ENCODE data around the gene PKHD1.

Gene PKHD1, protein sequence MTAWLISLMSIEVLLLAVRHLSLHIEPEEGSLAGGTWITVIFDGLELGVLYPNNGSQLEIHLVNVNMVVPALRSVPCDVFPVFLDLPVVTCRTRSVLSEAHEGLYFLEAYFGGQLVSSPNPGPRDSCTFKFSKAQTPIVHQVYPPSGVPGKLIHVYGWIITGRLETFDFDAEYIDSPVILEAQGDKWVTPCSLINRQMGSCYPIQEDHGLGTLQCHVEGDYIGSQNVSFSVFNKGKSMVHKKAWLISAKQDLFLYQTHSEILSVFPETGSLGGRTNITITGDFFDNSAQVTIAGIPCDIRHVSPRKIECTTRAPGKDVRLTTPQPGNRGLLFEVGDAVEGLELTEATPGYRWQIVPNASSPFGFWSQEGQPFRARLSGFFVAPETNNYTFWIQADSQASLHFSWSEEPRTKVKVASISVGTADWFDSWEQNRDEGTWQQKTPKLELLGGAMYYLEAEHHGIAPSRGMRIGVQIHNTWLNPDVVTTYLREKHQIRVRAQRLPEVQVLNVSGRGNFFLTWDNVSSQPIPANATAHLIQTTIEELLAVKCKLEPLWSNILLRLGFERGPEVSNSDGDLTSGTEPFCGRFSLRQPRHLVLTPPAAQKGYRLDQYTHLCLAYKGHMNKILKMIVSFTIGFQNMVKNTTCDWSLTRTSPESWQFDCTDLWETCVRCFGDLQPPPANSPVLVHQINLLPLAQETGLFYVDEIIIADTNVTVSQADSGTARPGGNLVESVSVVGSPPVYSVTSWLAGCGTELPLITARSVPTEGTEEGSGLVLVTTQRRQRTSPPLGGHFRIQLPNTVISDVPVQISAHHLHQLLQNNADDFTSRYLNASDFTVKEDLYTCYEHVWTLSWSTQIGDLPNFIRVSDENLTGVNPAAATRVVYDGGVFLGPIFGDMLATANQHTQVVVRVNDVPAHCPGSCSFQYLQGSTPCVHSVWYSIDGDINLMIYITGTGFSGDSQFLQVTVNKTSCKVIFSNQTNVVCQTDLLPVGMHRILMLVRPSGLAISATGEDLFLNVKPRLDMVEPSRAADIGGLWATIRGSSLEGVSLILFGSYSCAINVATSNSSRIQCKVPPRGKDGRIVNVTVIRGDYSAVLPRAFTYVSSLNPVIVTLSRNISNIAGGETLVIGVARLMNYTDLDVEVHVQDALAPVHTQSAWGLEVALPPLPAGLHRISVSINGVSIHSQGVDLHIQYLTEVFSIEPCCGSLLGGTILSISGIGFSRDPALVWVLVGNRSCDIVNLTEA (N-terminal part only)

DNA sequence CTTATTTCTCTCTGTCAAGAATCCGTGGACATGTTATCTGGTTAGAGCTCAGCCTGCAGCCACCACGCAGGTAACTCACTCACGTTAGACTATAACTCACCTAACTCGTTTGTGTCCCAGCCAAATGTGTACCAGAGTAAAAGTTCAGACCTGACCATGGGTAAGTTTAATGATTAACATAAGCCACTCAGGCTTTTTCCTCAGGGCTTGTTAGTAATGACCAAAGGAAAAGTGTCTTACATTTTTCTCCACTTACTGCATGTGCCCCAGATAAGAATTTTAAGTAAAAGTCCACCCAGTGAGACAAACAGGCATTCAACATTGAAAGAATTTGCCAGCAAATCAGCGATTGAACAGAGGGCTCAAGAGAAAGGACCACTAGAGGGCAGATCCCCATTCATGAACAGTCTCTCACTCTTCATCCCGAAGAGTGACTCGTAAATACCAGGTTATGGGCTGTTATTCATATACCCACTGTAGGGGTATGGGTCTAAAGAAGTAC, at the start of gene PKHD1:
Gene PKHD1, minus strand, starts transcription at position 116 of the 502 bp plus-strand sequence. CDS start 2,680 bp downstream, outside the sequence.
- TF ChIP-seq FOXP2 (optimal IDR thresholded peaks at IDR 0.05; ENCODE audit: control extremely low read depth, extremely low read length, insufficient read depth) (no peak), EZH2 (IDR thresholded peaks at IDR 0.05) (no peak), POLR2AphosphoS5 (IDR thresholded peaks at IDR 0.05; ENCODE audit: borderline replicate concordance, low read depth, low read length) (no peak)
- no peak for DNase-seq (ENCODE audit: low read depth, low spot score)
- Histone ChIP-seq H3K27ac (no peak within 1 kb of the TSS; the same call in 1 of the 2 replicates), H3K9me3 (ENCODE audit: low read depth, low read length) (no peaks in the 10 kb centered on the region), H3K9ac (ENCODE audit: insufficient read length) (no peak within 1 kb of the TSS), H3K36me3 (ENCODE audit: insufficient read depth, low read length) (no peaks in the 10 kb centered on the region), H3K4me3 (no peak within 1 kb of the TSS)

DNA sequence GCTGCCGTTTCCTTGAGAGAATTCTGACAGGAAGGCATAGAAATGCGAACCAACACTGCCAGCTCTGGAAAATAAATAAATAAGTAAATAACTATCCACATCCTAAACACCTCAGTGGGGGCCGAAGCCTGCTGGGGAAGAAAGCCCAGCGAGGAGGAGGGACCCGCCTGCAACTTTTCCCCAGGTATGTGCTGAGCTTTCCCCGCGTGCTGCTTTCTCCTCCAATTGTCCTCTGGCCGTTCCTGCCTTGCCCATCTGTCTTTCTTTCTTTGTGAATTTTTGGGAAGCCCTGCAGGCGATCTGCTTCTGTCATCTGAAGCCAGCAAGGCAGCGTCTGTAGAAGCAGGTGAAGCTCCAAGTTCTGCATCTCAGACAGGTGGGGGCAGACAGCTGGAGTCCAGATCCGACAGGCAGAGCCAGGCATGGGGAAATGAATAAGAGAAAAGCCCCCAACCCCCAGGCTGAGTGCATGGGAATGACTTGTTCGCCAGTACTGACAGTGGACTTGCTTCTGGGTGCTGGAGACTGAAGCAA, 49.6 kb upstream of the PKHD1 start:
- no peak overlapping the region for H3K9ac ChIP-seq (ENCODE audit: insufficient read length)
- no peak overlapping the region for H3K27ac ChIP-seq
- no peaks in the 10 kb centered on the region for H3K36me3 ChIP-seq (ENCODE audit: insufficient read depth, low read length)
- H3K4me3 ChIP-seq: no peak overlapping the region
- H3K9me3 ChIP-seq (ENCODE audit: low read depth, low read length): no peaks in the 10 kb centered on the region
- TF ChIP-seq FOXP2 (optimal IDR thresholded peaks at IDR 0.05; ENCODE audit: control extremely low read depth, extremely low read length, insufficient read depth) (no peak), EZH2 (IDR thresholded peaks at IDR 0.05) (no peak)
- DNase-seq (ENCODE audit: low read depth, low spot score): no peak

DNA sequence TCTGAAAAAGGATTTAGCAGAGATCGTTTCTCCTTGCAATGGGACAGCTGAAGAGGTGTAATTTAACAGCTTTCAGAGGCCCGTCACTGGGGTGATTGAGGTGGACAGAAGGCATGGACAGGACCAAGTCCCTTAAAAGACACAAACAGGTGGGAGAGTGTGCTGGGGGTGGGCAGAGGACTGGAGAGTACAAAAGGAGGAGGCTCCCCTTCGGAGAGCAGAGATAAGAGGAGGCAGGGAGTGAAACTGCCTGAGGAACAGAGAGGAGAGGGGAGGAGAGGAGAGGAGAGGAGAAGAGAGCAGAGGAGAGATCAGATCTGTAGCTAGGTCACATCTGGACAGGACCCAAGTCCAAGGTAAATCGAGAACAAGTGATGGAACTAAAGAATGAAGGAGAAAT, 48.6 kb upstream of the PKHD1 start:
- DNase-seq (ENCODE audit: low read depth, low spot score): no peak
- H3K4me3 ChIP-seq: no peak overlapping the region
- no peak overlapping the region for H3K9ac ChIP-seq (ENCODE audit: insufficient read length)
- H3K9me3 ChIP-seq (ENCODE audit: low read depth, low read length): no peaks in the 10 kb centered on the region
- H3K27ac ChIP-seq: no peak overlapping the region
- TF ChIP-seq FOXP2 (optimal IDR thresholded peaks at IDR 0.05; ENCODE audit: control extremely low read depth, extremely low read length, insufficient read depth) (no peak), EZH2 (IDR thresholded peaks at IDR 0.05) (no peak), POLR2AphosphoS5 (IDR thresholded peaks at IDR 0.05; ENCODE audit: borderline replicate concordance, low read depth, low read length) (no peak)
- no peaks in the 10 kb centered on the region for H3K36me3 ChIP-seq (ENCODE audit: insufficient read depth, low read length)

DNA sequence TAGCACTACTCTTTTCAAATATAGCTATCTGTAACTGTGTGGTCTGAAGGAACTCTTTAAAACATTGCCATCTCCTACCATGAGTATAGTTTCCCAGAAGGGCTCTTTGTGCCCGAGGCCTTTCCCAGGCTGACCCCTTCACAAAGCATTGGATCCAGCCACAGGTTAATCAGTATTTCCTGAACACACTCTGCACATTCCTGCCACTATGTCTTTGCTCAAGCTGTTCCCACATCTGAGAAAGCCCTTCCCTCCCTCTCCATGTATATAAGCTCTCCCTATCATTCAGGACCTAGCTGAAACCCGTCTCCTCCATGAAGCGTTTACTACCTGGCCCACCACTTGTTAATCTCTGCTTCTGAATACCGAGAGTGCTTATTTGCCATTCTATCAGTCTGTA, 47.8 kb upstream of the PKHD1 start:
- Histone ChIP-seq H3K9me3 (ENCODE audit: low read depth, low read length) (no peaks in the 10 kb centered on the region), H3K4me3 (no peak overlapping the region), H3K36me3 (ENCODE audit: insufficient read depth, low read length) (no peaks in the 10 kb centered on the region), H3K27ac (no peak overlapping the region), H3K9ac (ENCODE audit: insufficient read length) (no peak overlapping the region)
- TF ChIP-seq FOXP2 (optimal IDR thresholded peaks at IDR 0.05; ENCODE audit: control extremely low read depth, extremely low read length, insufficient read depth) (no peak), EZH2 (IDR thresholded peaks at IDR 0.05) (no peak), POLR2AphosphoS5 (IDR thresholded peaks at IDR 0.05; ENCODE audit: borderline replicate concordance, low read depth, low read length) (no peak)
- no peak for DNase-seq (ENCODE audit: low read depth, low spot score)

DNA sequence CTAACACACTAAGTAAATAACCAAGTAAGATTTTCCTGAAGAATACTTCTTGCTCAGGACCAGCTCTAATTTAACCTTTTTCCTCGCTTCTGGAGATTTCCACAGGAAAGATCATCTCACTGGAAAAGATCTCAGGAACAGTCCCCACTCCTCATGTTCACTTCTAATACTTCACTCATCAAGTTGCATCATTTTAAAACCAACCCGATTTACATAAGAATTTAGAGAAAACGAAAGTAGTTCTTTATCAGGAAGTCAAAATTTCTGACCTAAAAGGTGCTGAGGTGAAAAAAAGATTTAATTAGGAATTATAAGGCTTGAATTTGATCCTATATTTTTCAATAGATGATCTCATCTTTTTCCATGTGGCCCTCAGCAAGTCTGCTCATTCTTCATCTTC, 46.6 kb upstream of the PKHD1 start:
- no peak overlapping the region for H3K27ac ChIP-seq
- TF ChIP-seq POLR2AphosphoS5 (IDR thresholded peaks at IDR 0.05; ENCODE audit: borderline replicate concordance, low read depth, low read length) (no peak), EZH2 (IDR thresholded peaks at IDR 0.05) (no peak), FOXP2 (optimal IDR thresholded peaks at IDR 0.05; ENCODE audit: control extremely low read depth, extremely low read length, insufficient read depth) (no peak)
- no peak overlapping the region for H3K4me3 ChIP-seq
- DNase-seq (ENCODE audit: low read depth, low spot score): no peak
- no peaks in the 10 kb centered on the region for H3K36me3 ChIP-seq (ENCODE audit: insufficient read depth, low read length)
- no peaks in the 10 kb centered on the region for H3K9me3 ChIP-seq (ENCODE audit: low read depth, low read length)
- H3K9ac ChIP-seq (ENCODE audit: insufficient read length): no peak overlapping the region

DNA sequence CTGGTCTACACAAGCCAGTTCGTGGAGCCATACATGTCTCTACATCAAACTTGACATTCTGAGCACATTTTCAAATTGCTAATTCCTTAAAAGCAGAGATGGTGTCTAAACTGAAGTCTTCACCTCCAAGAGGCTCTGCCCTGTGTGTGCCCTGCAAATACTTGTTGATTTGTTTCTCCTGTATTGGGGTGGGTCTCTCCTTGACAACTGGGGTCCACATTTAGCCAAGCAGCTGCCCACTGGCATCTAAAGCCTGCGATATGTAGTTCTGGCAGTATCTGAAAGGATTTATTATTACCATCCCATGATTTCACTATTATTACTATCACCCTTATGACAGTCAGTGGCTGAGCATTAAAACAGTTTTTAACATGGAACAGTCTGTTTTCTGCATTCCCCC, 45.9 kb upstream of the PKHD1 start:
- Histone ChIP-seq H3K36me3 (ENCODE audit: insufficient read depth, low read length) (no peaks in the 10 kb centered on the region), H3K27ac (no peak overlapping the region), H3K9me3 (ENCODE audit: low read depth, low read length) (no peaks in the 10 kb centered on the region), H3K9ac (ENCODE audit: insufficient read length) (no peak overlapping the region), H3K4me3 (no peak overlapping the region)
- DNase-seq (ENCODE audit: low read depth, low spot score): no peak
- TF ChIP-seq POLR2AphosphoS5 (IDR thresholded peaks at IDR 0.05; ENCODE audit: borderline replicate concordance, low read depth, low read length): no peak
- no peak for TF ChIP-seq EZH2 (IDR thresholded peaks at IDR 0.05)
- TF ChIP-seq FOXP2 (optimal IDR thresholded peaks at IDR 0.05; ENCODE audit: control extremely low read depth, extremely low read length, insufficient read depth): no peak

DNA sequence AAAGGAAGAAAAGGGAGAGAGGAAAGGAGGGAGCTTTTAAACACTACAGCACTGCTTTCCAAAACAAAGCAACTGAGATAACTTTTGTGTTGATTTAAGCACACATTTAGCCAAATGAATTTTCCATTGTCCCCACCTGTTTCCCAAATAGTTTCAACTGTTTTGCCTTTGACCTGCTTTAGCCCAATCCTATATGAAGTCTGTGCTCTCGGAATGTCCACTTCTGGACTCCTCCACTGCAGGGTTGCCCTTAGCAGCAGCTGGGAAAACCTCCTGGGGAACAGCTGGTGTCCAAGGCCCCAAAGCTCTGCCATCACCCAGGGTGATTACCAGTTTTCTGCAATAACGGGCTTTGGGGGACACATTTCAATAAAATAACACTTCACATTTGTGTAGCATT, 44.9 kb upstream of the PKHD1 start:
- DNase-seq (ENCODE audit: low read depth, low spot score): no peak
- Histone ChIP-seq H3K27ac (no peak overlapping the region), H3K4me3 (no peak overlapping the region), H3K36me3 (ENCODE audit: insufficient read depth, low read length) (no peaks in the 10 kb centered on the region), H3K9me3 (ENCODE audit: low read depth, low read length) (no peaks in the 10 kb centered on the region), H3K9ac (ENCODE audit: insufficient read length) (no peak overlapping the region)
- TF ChIP-seq FOXP2 (optimal IDR thresholded peaks at IDR 0.05; ENCODE audit: control extremely low read depth, extremely low read length, insufficient read depth): no peak
- TF ChIP-seq EZH2 (IDR thresholded peaks at IDR 0.05): no peak

All from SK-N-MC (cell line).